Parathyroid adenoma (tissue), 2 donors: ENCODE results near the gene MTF1.
"Not testable (repeated sequence)": the region's sequence is repeated elsewhere in the genome, so short reads cannot be mapped to it uniquely, and the experiment has no call there.

Experiments used
- H2AFZ ChIP-seq: fragments of 300-600 bp; sonication (generic); one replicate; pipeline ENCODE4 v1.7.0; 2017; ENCODE audit warnings: antibody characterized with exemption, mild to moderate bottlenecking
- H3K27ac ChIP-seq: fragments of 300-600 bp; sonication (generic); one replicate; pipeline ENCODE4 v1.7.0; 2017
- H3K27me3 ChIP-seq: fragments of 300-600 bp; sonication (generic); one replicate; pipeline ENCODE4 v1.7.0; 2017; ENCODE audit warnings: low read length; ENCODE audit not compliant: control insufficient read depth, insufficient read depth
- H3K36me3 ChIP-seq: fragments of 300-600 bp; sonication (generic); one replicate; pipeline ENCODE4 v1.7.0; 2017; ENCODE audit warnings: low read length; ENCODE audit not compliant: control insufficient read depth, insufficient read depth
- H3K4me1 ChIP-seq: fragments of 300-600 bp; sonication (generic); one replicate; pipeline ENCODE4 v1.7.0; 2017; ENCODE audit warnings: control low read depth
- H3K4me2 ChIP-seq: fragments of 300-600 bp; sonication (generic); one replicate; pipeline ENCODE4 v1.7.0; 2017; ENCODE audit warnings: low read length
- H3K4me3 ChIP-seq: fragments of 300-600 bp; sonication (generic); one replicate; pipeline ENCODE4 v1.7.0; 2017; ENCODE audit warnings: low read depth, low read length
- H3K79me2 ChIP-seq: fragments of 300-600 bp; sonication (generic); one replicate; pipeline ENCODE4 v1.7.0; 2017; ENCODE audit warnings: control low read depth
- H3K9ac ChIP-seq: fragments of 300-600 bp; sonication (generic); one replicate; pipeline ENCODE4 v1.7.0; 2017; ENCODE audit warnings: mild to moderate bottlenecking
- H3K9me3 ChIP-seq: fragments of 300-600 bp; sonication (generic); one replicate; pipeline ENCODE4 v1.7.0; 2017; ENCODE audit warnings: low read length; ENCODE audit not compliant: control insufficient read depth
- CTCF ChIP-seq: fragments of 300-600 bp; sonication (generic); IDR thresholded peaks from one replicate; pipeline ENCODE4 v1.7.0; 2017; ENCODE audit warnings: antibody characterized with exemption, mild to moderate bottlenecking
- donor health status: primary hyperparathyroidism.

The MTF1 gene

GRCh38 chr1:37902983-37903382 lies 43.6 kb upstream of the MTF1 start:
- Histone ChIP-seq H2AFZ (no peak overlapping the region), H3K4me2 (no peak overlapping the region), H3K27ac (no peak overlapping the region), H3K9me3 (no peaks in the 10 kb centered on the region), H3K4me3 (no peak overlapping the region), H3K9ac (no peak overlapping the region), H3K4me1 (no peaks in the 10 kb centered on the region), H3K36me3 (no peaks in the 10 kb centered on the region), H3K27me3 (no peaks in the 10 kb centered on the region), H3K79me2 (no peaks in the 10 kb centered on the region)
- no peak for TF ChIP-seq CTCF

- Histone ChIP-seq H3K4me1 (no peaks in the 10 kb centered on the region), H3K4me3 (no peak overlapping the region), H3K36me3 (no peaks in the 10 kb centered on the region), H3K27me3 (no peaks in the 10 kb centered on the region), H3K79me2 (no peaks in the 10 kb centered on the region), H3K9me3 (no peaks in the 10 kb centered on the region), H2AFZ (no peak overlapping the region), H3K9ac (no peak overlapping the region), H3K27ac (no peak overlapping the region), H3K4me2 (no peak overlapping the region)
- no peak for TF ChIP-seq CTCF
Observed at GRCh38 chr1:37901893-37902225, 42.5 kb upstream of the MTF1 start.

- Histone ChIP-seq H3K27ac (no peak overlapping the region), H3K4me3 (no peak overlapping the region), H3K4me2 (no peak overlapping the region), H3K9me3 (no peaks in the 10 kb centered on the region), H2AFZ (no peak overlapping the region), H3K79me2 (no peaks in the 10 kb centered on the region), H3K36me3 (no peaks in the 10 kb centered on the region), H3K27me3 (no peaks in the 10 kb centered on the region), H3K9ac (no peak overlapping the region), H3K4me1 (no peaks in the 10 kb centered on the region)
- TF ChIP-seq CTCF = no peak
Observed at GRCh38 chr1:37901191-37901892, 42.0 kb upstream of the MTF1 start.

GRCh38 chr1:37897563-37897962 lies 38.2 kb upstream of the MTF1 start:
- not testable (repeated sequence) for H3K4me3 ChIP-seq, H3K4me2 ChIP-seq, H3K27ac ChIP-seq, H3K79me2 ChIP-seq, H3K9ac ChIP-seq, H3K4me1 ChIP-seq, H3K27me3 ChIP-seq, H3K9me3 ChIP-seq, H3K36me3 ChIP-seq, H2AFZ ChIP-seq

GRCh38 chr1:37893673-37894072 lies 34.3 kb upstream of the MTF1 start:
- TF ChIP-seq CTCF = no peak
- no peak overlapping the region for H3K9ac ChIP-seq
- no peaks in the 10 kb centered on the region for H3K27me3 ChIP-seq
- H3K4me2 ChIP-seq = no peak overlapping the region
- no peaks in the 10 kb centered on the region for H3K4me1 ChIP-seq
- no peak overlapping the region for H2AFZ ChIP-seq
- no peaks in the 10 kb centered on the region for H3K9me3 ChIP-seq
- no peaks in the 10 kb centered on the region for H3K36me3 ChIP-seq
- no peak overlapping the region for H3K27ac ChIP-seq
- H3K79me2 ChIP-seq = no peaks in the 10 kb centered on the region
- no peak overlapping the region for H3K4me3 ChIP-seq
